Measurements from ENCODE around the gene METAP2. TPM values are rescaled to one million over a fixed set of nuclear protein-coding genes. Genes with fewer than 3 reads are reported as not detected.
"Not testable (repeated sequence)": the region's sequence is repeated elsewhere in the genome, so short reads cannot be mapped to it uniquely, and the experiment has no call there.

The METAP2 gene
- total RNA-seq, 1 experiment from 2014 or later: 122 TPM

GRCh38 chr12:95481888-95482287 lies 7.9 kb downstream of the METAP2 start:
- no peaks in the 10 kb centered on the region for H3K4me1 ChIP-seq
- H3K36me3 ChIP-seq: peaks cover 76% of the 10 kb centered on the region

GRCh38 chr12:95482564-95482963 lies 8.6 kb downstream of the METAP2 start:
- H3K4me3 ChIP-seq; H3K4me1 ChIP-seq; H3K9me3 ChIP-seq (replicated peaks); H3K27ac ChIP-seq; DNase-seq; H3K27me3 ChIP-seq: not testable (repeated sequence)
- peaks cover 76% of the 10 kb centered on the region for H3K36me3 ChIP-seq

More at GRCh38 chr12:95481888-95482287, 7.9 kb downstream of the METAP2 start:
- Histone ChIP-seq H3K27me3 (no peaks in the 10 kb centered on the region), H3K4me3 (no peak overlapping the region), H3K27ac (no peak overlapping the region), H3K9me3 (replicated peaks) (no peaks in the 10 kb centered on the region)
- no peak for DNase-seq

- no peak overlapping the region for H3K4me3 ChIP-seq
- H3K27ac ChIP-seq: no peak overlapping the region
- no peaks in the 10 kb centered on the region for H3K4me1 ChIP-seq
- H3K36me3 ChIP-seq: peaks cover 73% of the 10 kb centered on the region
- H3K9me3 ChIP-seq (replicated peaks): no peaks in the 10 kb centered on the region
- no peaks in the 10 kb centered on the region for H3K27me3 ChIP-seq
- DNase-seq: no peak
Observed at GRCh38 chr12:95484524-95484923, 10.6 kb downstream of the METAP2 start.

- no peak for DNase-seq
- H3K4me3 ChIP-seq: no peak overlapping the region
- peaks cover 62% of the 10 kb centered on the region for H3K36me3 ChIP-seq
- no peaks in the 10 kb centered on the region for H3K4me1 ChIP-seq
- H3K27me3 ChIP-seq: no peaks in the 10 kb centered on the region
- no peaks in the 10 kb centered on the region for H3K9me3 ChIP-seq (replicated peaks)
- H3K27ac ChIP-seq: no peak overlapping the region
Observed at GRCh38 chr12:95487024-95487423, 13.1 kb downstream of the METAP2 start.

GRCh38 chr12:95492462-95492861 lies 18.5 kb downstream of the METAP2 start:
- no peaks in the 10 kb centered on the region for H3K27me3 ChIP-seq
- H3K4me1 ChIP-seq: no peaks in the 10 kb centered on the region
- peaks cover 67% of the 10 kb centered on the region for H3K36me3 ChIP-seq
- H3K9me3 ChIP-seq (replicated peaks): no peaks in the 10 kb centered on the region
- H3K4me3 ChIP-seq: no peak overlapping the region
- no peak overlapping the region for H3K27ac ChIP-seq
- DNase-seq: no peak

- H3K4me1 ChIP-seq: no peaks in the 10 kb centered on the region
- H3K27me3 ChIP-seq: no peaks in the 10 kb centered on the region
- H3K36me3 ChIP-seq: peaks cover 66% of the 10 kb centered on the region
- DNase-seq: no peak
- H3K9me3 ChIP-seq (replicated peaks): no peaks in the 10 kb centered on the region
- H3K27ac ChIP-seq: no peak overlapping the region
- no peak overlapping the region for H3K4me3 ChIP-seq
Observed at GRCh38 chr12:95494888-95495287, 20.9 kb downstream of the METAP2 start.

GRCh38 chr12:95495433-95495832 lies 21.5 kb downstream of the METAP2 start:
- Histone ChIP-seq H3K36me3 (peaks cover 71% of the 10 kb centered on the region), H3K4me3 (no peak overlapping the region), H3K9me3 (replicated peaks) (no peaks in the 10 kb centered on the region), H3K4me1 (no peaks in the 10 kb centered on the region), H3K27ac (no peak overlapping the region), H3K27me3 (no peaks in the 10 kb centered on the region)
- no peak for DNase-seq

GRCh38 chr12:95497031-95497430 lies 23.1 kb downstream of the METAP2 start:
- DNase-seq: no peak
- Histone ChIP-seq H3K27me3 (no peaks in the 10 kb centered on the region), H3K36me3 (peaks cover 71% of the 10 kb centered on the region), H3K27ac (no peak overlapping the region), H3K4me3 (no peak overlapping the region), H3K4me1 (no peaks in the 10 kb centered on the region), H3K9me3 (replicated peaks) (no peaks in the 10 kb centered on the region)

- no peak for DNase-seq
- peaks cover 71% of the 10 kb centered on the region for H3K36me3 ChIP-seq
- no peaks in the 10 kb centered on the region for H3K27me3 ChIP-seq
Observed at GRCh38 chr12:95498968-95499367, 25.0 kb downstream of the METAP2 start.

GRCh38 chr12:95499772-95500171 lies 25.8 kb downstream of the METAP2 start:
- H3K4me3 ChIP-seq: no peak overlapping the region
- H3K9me3 ChIP-seq (replicated peaks): no peaks in the 10 kb centered on the region
- H3K36me3 ChIP-seq: peaks cover 75% of the 10 kb centered on the region
- H3K27me3 ChIP-seq: no peaks in the 10 kb centered on the region
- no peaks in the 10 kb centered on the region for H3K4me1 ChIP-seq
- H3K27ac ChIP-seq: no peak overlapping the region
- no peak for DNase-seq

More at GRCh38 chr12:95498968-95499367, 25.0 kb downstream of the METAP2 start:
- Histone ChIP-seq H3K9me3 (replicated peaks) (no peaks in the 10 kb centered on the region), H3K27ac (no peak overlapping the region), H3K4me1 (no peaks in the 10 kb centered on the region), H3K4me3 (no peak overlapping the region)

GRCh38 chr12:95504140-95504539 lies 30.2 kb downstream of the METAP2 start:
- Histone ChIP-seq H3K9me3 (replicated peaks) (no peaks in the 10 kb centered on the region), H3K4me1 (no peaks in the 10 kb centered on the region), H3K27ac (no peak overlapping the region), H3K36me3 (peaks cover 73% of the 10 kb centered on the region), H3K4me3 (no peak overlapping the region), H3K27me3 (no peaks in the 10 kb centered on the region)
- DNase-seq: no peak

- H3K4me3 ChIP-seq: no peak overlapping the region
- no peak overlapping the region for H3K27ac ChIP-seq
- H3K9me3 ChIP-seq (replicated peaks): no peaks in the 10 kb centered on the region
- no peaks in the 10 kb centered on the region for H3K27me3 ChIP-seq
- H3K36me3 ChIP-seq: peaks cover 70% of the 10 kb centered on the region
- H3K4me1 ChIP-seq: no peaks in the 10 kb centered on the region
- no peak for DNase-seq
Observed at GRCh38 chr12:95505039-95505438, 31.1 kb downstream of the METAP2 start.

GRCh38 chr12:95506707-95507523 lies 33.0 kb downstream of the METAP2 start:
- Histone ChIP-seq H3K4me3 (no peak overlapping the region), H3K36me3 (peaks cover 75% of the 10 kb centered on the region), H3K27me3 (no peaks in the 10 kb centered on the region), H3K27ac (no peak overlapping the region), H3K9me3 (replicated peaks) (no peaks in the 10 kb centered on the region), H3K4me1 (no peaks in the 10 kb centered on the region)
- no peak for DNase-seq

GRCh38 chr12:95509300-95509699 lies 35.3 kb downstream of the METAP2 start:
- Histone ChIP-seq H3K4me1 (no peaks in the 10 kb centered on the region), H3K36me3 (peaks cover 80% of the 10 kb centered on the region), H3K27me3 (no peaks in the 10 kb centered on the region), H3K4me3 (no peak overlapping the region), H3K9me3 (replicated peaks) (no peaks in the 10 kb centered on the region), H3K27ac (no peak overlapping the region)
- DNase-seq: no peak

GRCh38 chr12:95511977-95512376 lies 38.0 kb downstream of the METAP2 start:
- Histone ChIP-seq H3K27me3 (no peaks in the 10 kb centered on the region), H3K4me3 (no peak overlapping the region), H3K9me3 (replicated peaks) (no peaks in the 10 kb centered on the region), H3K27ac (no peak overlapping the region), H3K36me3 (peaks cover 66% of the 10 kb centered on the region), H3K4me1 (no peaks in the 10 kb centered on the region)
- no peak for DNase-seq

GRCh38 chr12:95513599-95513998 lies 39.6 kb downstream of the METAP2 start:
- Histone ChIP-seq H3K9me3 (replicated peaks) (no peaks in the 10 kb centered on the region), H3K4me3 (no peak overlapping the region), H3K36me3 (peaks cover 54% of the 10 kb centered on the region), H3K27ac (no peak overlapping the region), H3K4me1 (no peaks in the 10 kb centered on the region), H3K27me3 (no peaks in the 10 kb centered on the region)
- DNase-seq: no peak

Data from SJCRH30 (cell line).